ENCODE measurements around the gene PHKB. TPM values are rescaled to one million over a fixed set of nuclear protein-coding genes. Genes with fewer than 3 reads are reported as not detected.

Gene PHKB
- total RNA-seq, 1 experiment from 2014 or later, result 38.8 TPM

DNA sequence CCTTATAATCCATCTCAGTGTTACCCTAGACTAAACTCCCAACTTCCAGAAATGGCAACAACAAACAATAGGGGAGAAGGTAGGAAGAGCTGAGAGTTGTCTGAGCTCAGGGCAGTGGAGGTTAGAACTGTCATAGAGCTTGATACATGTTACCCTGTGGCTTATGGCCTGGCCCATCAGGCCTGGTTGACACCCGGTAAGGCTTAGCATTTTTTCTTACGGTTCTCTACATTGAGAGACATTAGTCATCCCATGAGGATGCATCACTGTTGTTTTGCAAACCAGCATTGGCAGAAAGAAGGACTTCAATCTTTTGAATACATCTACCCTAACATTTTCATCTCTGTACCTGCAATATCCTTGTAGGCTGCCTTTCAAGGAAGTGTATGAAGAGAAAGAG is 226.6 kb downstream of the PHKB start:
- no peaks in the 10 kb centered on the region for H3K79me1 ChIP-seq (ENCODE audit: insufficient read depth, low read depth, low read length, poor library complexity, severe bottlenecking)
- Mint-ChIP-seq H3K27ac (no peak overlapping the region), H3K4me1 (no peaks in the 10 kb centered on the region), H3K27me3 (ENCODE audit: low read depth) (no peaks in the 10 kb centered on the region), H3K4me3 (no peak overlapping the region), H3K9me3 (peaks cover 18 to 19% of the 10 kb centered on the region in 2 experiments), H3K36me3 (ENCODE audit: insufficient read depth in 1 of 3, low read depth in 3 of 3) (peaks cover 10 to 35% (median 31%) of the 10 kb centered on the region in 3 experiments)
- no peak overlapping the region for H2BK12ac ChIP-seq (ENCODE audit: insufficient read length, low read depth, low read length)
- no peak overlapping the region for H2AK5ac ChIP-seq (ENCODE audit: insufficient read length, low read length)
- no peaks in the 10 kb centered on the region for H3K27me3 ChIP-seq (ENCODE audit: insufficient read depth, low read length)
- H3K56ac ChIP-seq (ENCODE audit: insufficient read length, low read depth, low read length), result no peak overlapping the region
- H4K8ac ChIP-seq (replicated peaks; ENCODE audit: insufficient read length, low read depth, low read length), result no peak overlapping the region
- H3K4me1 ChIP-seq (ENCODE audit: insufficient read depth, low read length), result no peaks in the 10 kb centered on the region
- no peak overlapping the region for H3K18ac ChIP-seq (ENCODE audit: insufficient read length, low read depth, low read length)
- H4K20me1 ChIP-seq (ENCODE audit: control insufficient read depth, insufficient read depth, insufficient read length), result no peaks in the 10 kb centered on the region
- no peak overlapping the region for H3K4me2 ChIP-seq (ENCODE audit: insufficient read depth, insufficient read length, low read length)
- H3T11ph ChIP-seq (ENCODE audit: low read length), result no peak overlapping the region
- no peak overlapping the region for H3K23ac ChIP-seq (ENCODE audit: insufficient read length, low read depth, low read length)
- H4K5ac ChIP-seq (ENCODE audit: insufficient read length, low read depth, low read length), result no peak overlapping the region
- H2BK20ac ChIP-seq (ENCODE audit: low read depth, low read length, poor library complexity, severe bottlenecking), result no peak overlapping the region
- no peak for DNase-seq
- no peak overlapping the region for H3K27ac ChIP-seq (ENCODE audit: insufficient read length, low read depth, low read length)
- H2BK15ac ChIP-seq (ENCODE audit: low read depth, low read length), result no peak overlapping the region
- no peak overlapping the region for H3K14ac ChIP-seq (ENCODE audit: insufficient read depth, low read length)
- no peaks in the 10 kb centered on the region for H3K23me2 ChIP-seq (ENCODE audit: insufficient read length, low read depth, low read length, poor library complexity, severe bottlenecking)
- no peaks in the 10 kb centered on the region for H3K79me2 ChIP-seq (ENCODE audit: insufficient read depth, low read length)
- WGBS (ENCODE audit: extremely low coverage, insufficient read length, low lambda C conversion rate), result no CpG with 5 or more reads among the region's 2 CpGs
- no peak overlapping the region for H2BK5ac ChIP-seq (ENCODE audit: insufficient read length, low read length)
- TF ChIP-seq, protein P1, sequence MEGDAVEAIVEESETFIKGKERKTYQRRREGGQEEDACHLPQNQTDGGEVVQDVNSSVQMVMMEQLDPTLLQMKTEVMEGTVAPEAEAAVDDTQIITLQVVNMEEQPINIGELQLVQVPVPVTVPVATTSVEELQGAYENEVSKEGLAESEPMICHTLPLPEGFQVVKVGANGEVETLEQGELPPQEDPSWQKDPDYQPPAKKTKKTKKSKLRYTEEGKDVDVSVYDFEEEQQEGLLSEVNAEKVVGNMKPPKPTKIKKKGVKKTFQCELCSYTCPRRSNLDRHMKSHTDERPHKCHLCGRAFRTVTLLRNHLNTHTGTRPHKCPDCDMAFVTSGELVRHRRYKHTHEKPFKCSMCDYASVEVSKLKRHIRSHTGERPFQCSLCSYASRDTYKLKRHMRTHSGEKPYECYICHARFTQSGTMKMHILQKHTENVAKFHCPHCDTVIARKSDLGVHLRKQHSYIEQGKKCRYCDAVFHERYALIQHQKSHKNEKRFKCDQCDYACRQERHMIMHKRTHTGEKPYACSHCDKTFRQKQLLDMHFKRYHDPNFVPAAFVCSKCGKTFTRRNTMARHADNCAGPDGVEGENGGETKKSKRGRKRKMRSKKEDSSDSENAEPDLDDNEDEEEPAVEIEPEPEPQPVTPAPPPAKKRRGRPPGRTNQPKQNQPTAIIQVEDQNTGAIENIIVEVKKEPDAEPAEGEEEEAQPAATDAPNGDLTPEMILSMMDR (conservative IDR thresholded peaks at IDR 0.05), result no peak
- no peak overlapping the region for H3K4ac ChIP-seq (ENCODE audit: low read depth, low read length)
- peaks cover 6% of the 10 kb centered on the region for H3K9me3 ChIP-seq (ENCODE audit: control insufficient read depth, low read depth, low read length)
- no peak overlapping the region for H4K91ac ChIP-seq (ENCODE audit: insufficient read length, low read depth, low read length)
- no peak overlapping the region for H3K9ac ChIP-seq (ENCODE audit: extremely low read depth, insufficient read length, low read length)
- no peak overlapping the region for H2AFZ ChIP-seq (ENCODE audit: low read length)
- H2BK120ac ChIP-seq (ENCODE audit: low read depth, low read length, poor library complexity, severe bottlenecking), result no peak overlapping the region
